Retinal pigment epithelial cell (primary cell): ENCODE results near the gene PRAMEF9.
"Not testable (repeated sequence)": the region's sequence is repeated elsewhere in the genome, so short reads cannot be mapped to it uniquely, and the experiment has no call there.

Experiments
- DNase-seq: peaks from one replicate; pipeline ENCODE4 v3.0.0-alpha.2; 2010; ENCODE audit warnings: low read depth
- H3K4me3 ChIP-seq: 2 replicates; pipeline ENCODE4 v1.5.1; 2011; ENCODE audit warnings: mild to moderate bottlenecking, low read length, control low read depth, moderate library complexity
- CTCF ChIP-seq: conservative IDR thresholded peaks from 2 replicates; pipeline ENCODE4 v1.5.1; 2011; ENCODE audit warnings: low read depth, low read length, control low read depth, inconsistent platforms

Gene PRAMEF9

GRCh38 chr1:13171548-13171947 lies at the start of gene PRAMEF9:
Gene PRAMEF9 (plus strand): TSS chr1:13171848. CDS start chr1:13175281, 3,433 bp downstream.
- not testable (repeated sequence) for DNase-seq, H3K4me3 ChIP-seq

GRCh38 chr1:13155909-13156308 lies 15.7 kb upstream of the PRAMEF9 start, which contains the start of gene PRAMEF26:
Gene PRAMEF26 (minus strand): TSS chr1:13156009. CDS start chr1:13153095, 2,914 bp downstream.
- not testable (repeated sequence) for DNase-seq

GRCh38 chr1:13165531-13165930 lies 6.1 kb upstream of the PRAMEF9 start, which contains the start of gene HNRNPCL4:
Gene HNRNPCL4 (minus strand): TSS chr1:13165631. CDS start chr1:13165467, 164 bp downstream.
- H3K4me3 ChIP-seq, DNase-seq: not testable (repeated sequence)

More at GRCh38 chr1:13155909-13156308, 15.7 kb upstream of the PRAMEF9 start, which contains the start of gene PRAMEF26:
- H3K4me3 ChIP-seq: not testable (repeated sequence)

GRCh38 chr1:13201309-13201708 lies 29.7 kb downstream of the PRAMEF9 start, which contains the start of gene PRAMEF13:
Gene PRAMEF13 (minus strand): TSS chr1:13201409. CDS start chr1:13199589, 1,820 bp downstream.
- not testable (repeated sequence) for DNase-seq, H3K4me3 ChIP-seq

GRCh38 chr1:13208712-13209111 lies 37.1 kb downstream of the PRAMEF9 start:
- not testable (repeated sequence) for DNase-seq, H3K4me3 ChIP-seq

- not testable (repeated sequence) for DNase-seq, H3K4me3 ChIP-seq
These were observed 45.0 kb downstream of the PRAMEF9 start for GRCh38 chr1:13216619-13217018.

GRCh38 chr1:13219203-13219602 lies 47.6 kb downstream of the PRAMEF9 start:
- not testable (repeated sequence) for DNase-seq, H3K4me3 ChIP-seq

- DNase-seq, H3K4me3 ChIP-seq: not testable (repeated sequence)
These were observed 51.1 kb downstream of the PRAMEF9 start for GRCh38 chr1:13222788-13223187.

GRCh38 chr1:13224480-13225060 lies 52.9 kb downstream of the PRAMEF9 start:
- TF ChIP-seq CTCF: no peak
- DNase-seq: no peak
- no peak overlapping the region for H3K4me3 ChIP-seq

- not testable (repeated sequence) for H3K4me3 ChIP-seq, DNase-seq
These were observed 54.1 kb downstream of the PRAMEF9 start, which contains the start of gene PRAMEF18 for GRCh38 chr1:13225675-13226204. Gene PRAMEF18 (minus strand): TSS chr1:13226154. CDS start chr1:13226106, 48 bp downstream.

- H3K4me3 ChIP-seq, DNase-seq: not testable (repeated sequence)
These were observed 55.8 kb downstream of the PRAMEF9 start for GRCh38 chr1:13227271-13228055.

- DNase-seq: no peak
- peak; percentile 11 for TF ChIP-seq CTCF
- H3K4me3 ChIP-seq: no peak overlapping the region
These were observed 56.7 kb downstream of the PRAMEF9 start for GRCh38 chr1:13228343-13228781.
